SK-N-MC (cell line): Measurements from ENCODE around the gene SLC2A4.
A peak's percentile ranks its signal among the peaks of the same experiment; 100 is the strongest.

Experiments
- DNase-seq: peaks from one replicate; pipeline ENCODE4 v3.0.0-alpha.2; 2011; ENCODE audit warnings: low read depth, low spot score
- H3K27ac ChIP-seq: fragments of 200-600 bp; sonication (generic); 2 replicates; pipeline ENCODE4 v1.5.1; 2016; ENCODE audit warnings: mixed run types
- H3K36me3 ChIP-seq: fragments of 200-600 bp; sonication (generic); 2 replicates; pipeline ENCODE4 v1.6.1; 2017; ENCODE audit warnings: antibody characterized with exemption, low read length, mixed read lengths; ENCODE audit not compliant: insufficient read depth
- H3K4me3 ChIP-seq: fragments of 200-600 bp; sonication (generic); 2 replicates; pipeline ENCODE4 v1.5.1; 2016
- H3K9ac ChIP-seq: fragments of 200-600 bp; sonication (generic); 2 replicates; pipeline ENCODE4 v1.8.0; 2017; ENCODE audit warnings: mixed run types, mixed read lengths; ENCODE audit not compliant: insufficient read length
- H3K9me3 ChIP-seq: fragments of 200-600 bp; sonication (generic); 2 replicates; pipeline ENCODE4 v1.6.1; 2017; ENCODE audit warnings: low read depth, mild to moderate bottlenecking, antibody characterized with exemption, low read length, moderate library complexity, mixed read lengths
- EZH2 ChIP-seq: fragments of 200-600 bp; sonication (generic); IDR thresholded peaks from one replicate; pipeline ENCODE4 v1.6.1; 2017; ENCODE audit warnings: antibody characterized with exemption
- FOXP2 ChIP-seq: optimal IDR thresholded peaks from 2 replicates; pipeline ENCODE3; 2011; ENCODE audit warnings: mild to moderate bottlenecking, moderate library complexity; ENCODE audit not compliant: insufficient read depth; ENCODE audit errors: extremely low read length, control extremely low read depth
- POLR2AphosphoS5 ChIP-seq: IDR thresholded peaks from 2 replicates; pipeline ENCODE4 v1.6.1; 2012; ENCODE audit warnings: mild to moderate bottlenecking, low read depth, low read length, borderline replicate concordance

SLC2A4 gene

DNA sequence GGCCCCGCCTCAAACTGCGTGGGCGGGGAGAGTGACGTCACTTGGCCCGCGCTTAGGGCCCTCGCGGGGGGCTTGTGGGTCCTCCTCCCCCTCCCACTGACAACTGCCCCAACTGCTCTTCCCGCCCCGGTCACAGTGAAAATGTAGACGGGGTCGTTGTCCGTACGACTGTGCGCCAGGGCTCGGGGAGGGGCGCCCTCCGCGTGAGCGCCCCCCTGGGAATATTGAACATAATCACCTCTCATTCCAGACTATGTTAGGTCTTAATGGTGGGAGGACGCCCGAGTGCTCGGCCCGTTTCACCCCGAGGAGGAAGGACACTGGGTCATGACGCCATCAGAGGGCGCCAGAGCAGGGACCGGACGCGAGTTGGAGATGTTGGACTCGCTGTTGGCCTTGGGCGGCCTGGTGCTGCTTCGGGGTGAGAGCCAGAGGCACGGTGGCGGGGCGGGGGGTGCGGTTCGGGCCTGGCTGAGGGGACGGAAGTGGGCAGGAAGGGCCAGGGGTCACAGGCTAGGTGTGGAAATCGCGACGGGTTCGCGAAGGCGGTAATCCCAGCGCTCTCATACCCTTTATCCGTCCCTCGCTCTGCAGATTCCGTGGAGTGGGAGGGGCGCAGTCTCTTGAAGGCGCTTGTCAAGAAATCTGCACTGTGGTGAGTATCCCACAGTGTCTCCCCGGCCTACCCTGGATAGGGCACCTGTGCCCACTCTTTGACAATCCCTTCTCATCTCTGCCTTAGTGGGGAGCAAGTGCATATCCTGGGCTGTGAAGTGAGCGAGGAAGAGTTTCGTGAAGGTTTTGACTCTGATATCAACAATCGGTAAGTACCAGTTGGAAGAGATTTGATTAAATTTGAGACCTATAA lies 29.1 kb upstream of the SLC2A4 start, which contains the start of gene ELP5:
TSS of gene ELP5 (plus strand) at position 40 of the 868 bp plus-strand sequence. CDS start at position 376, 336 bp downstream.
- DNase-seq, result no peak
- peak within 1 kb of the TSS; percentile 96 for H3K9ac ChIP-seq
- peaks cover 15% of the 10 kb centered on the region for H3K36me3 ChIP-seq
- peak within 1 kb of the TSS; percentile 91 for H3K4me3 ChIP-seq
- no peak for TF ChIP-seq EZH2
- TF ChIP-seq FOXP2, result peak; percentile 17
- TF ChIP-seq POLR2AphosphoS5, result peak; percentile 43; the same call in 1 of the 2 replicates
- H3K9me3 ChIP-seq, result no peaks in the 10 kb centered on the region
- H3K27ac ChIP-seq, result peak within 1 kb of the TSS; percentile 93

- H3K27ac ChIP-seq, result peak overlapping the region; percentile 93; the same call in 1 of the 2 replicates
- no peak for TF ChIP-seq FOXP2
- no peak for TF ChIP-seq POLR2AphosphoS5
- no peak for TF ChIP-seq EZH2
- peak overlapping the region; percentile 90 for H3K9ac ChIP-seq
Observed at GRCh38 chr17:7253082-7253481, 28.4 kb upstream of the SLC2A4 start.

GRCh38 chr17:7254511-7254910 lies 27.0 kb upstream of the SLC2A4 start:
- Histone ChIP-seq H3K36me3 (peaks cover 27% of the 10 kb centered on the region), H3K9me3 (no peaks in the 10 kb centered on the region), H3K4me3 (no peak overlapping the region), H3K9ac (no peak overlapping the region), H3K27ac (no peak overlapping the region)
- DNase-seq, result no peak
- TF ChIP-seq EZH2 (no peak), POLR2AphosphoS5 (no peak), FOXP2 (no peak)

More at GRCh38 chr17:7253082-7253481, 28.4 kb upstream of the SLC2A4 start:
- peak overlapping the region; percentile 91 for H3K4me3 ChIP-seq
- H3K36me3 ChIP-seq, result peaks cover 15% of the 10 kb centered on the region
- no peaks in the 10 kb centered on the region for H3K9me3 ChIP-seq
- DNase-seq, result no peak

GRCh38 chr17:7256766-7257456 lies 24.6 kb upstream of the SLC2A4 start:
- Histone ChIP-seq H3K36me3 (peaks cover 32% of the 10 kb centered on the region), H3K4me3 (no peak overlapping the region), H3K27ac (no peak overlapping the region), H3K9ac (no peak overlapping the region), H3K9me3 (no peaks in the 10 kb centered on the region)
- no peak for DNase-seq
- TF ChIP-seq EZH2, result no peak
- no peak for TF ChIP-seq POLR2AphosphoS5
- no peak for TF ChIP-seq FOXP2

DNA sequence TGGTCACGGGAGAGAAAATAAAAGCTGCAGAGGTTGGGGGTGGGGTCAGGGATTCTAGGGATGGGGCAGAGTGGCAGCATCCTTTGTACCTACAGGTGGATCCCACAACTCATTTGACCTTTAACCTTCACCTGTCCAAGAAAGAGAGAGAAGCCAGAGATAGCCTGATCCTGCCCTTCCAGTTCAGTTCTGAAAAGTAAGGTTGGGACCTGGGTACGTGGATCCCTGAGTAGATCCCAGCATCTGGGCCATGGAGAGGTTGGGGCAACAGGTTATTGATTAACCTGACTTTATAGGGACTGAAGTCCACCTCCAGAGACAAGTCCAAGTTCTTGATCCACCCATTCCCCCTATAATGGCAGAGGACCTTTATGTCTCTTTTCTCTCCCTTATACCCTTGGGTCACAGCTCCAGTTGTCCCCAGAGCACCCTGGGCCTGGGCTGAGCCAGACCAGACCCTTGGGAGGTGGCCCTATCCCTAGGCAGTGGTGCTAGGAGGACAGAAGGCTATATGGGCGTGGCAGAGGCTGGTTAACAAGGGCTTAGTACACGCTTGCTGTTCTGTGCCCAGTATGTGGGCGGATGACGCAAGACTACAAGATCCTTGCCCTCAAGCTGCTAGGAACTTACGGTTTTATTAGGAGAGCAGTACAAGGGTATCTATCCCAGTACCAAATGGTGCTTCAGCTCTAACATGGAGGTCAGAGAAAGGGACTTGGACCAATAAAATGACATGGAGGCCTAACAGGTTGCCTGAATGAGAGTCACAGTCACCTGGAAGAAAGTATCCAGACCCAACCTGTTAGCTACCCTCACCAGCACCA lies 22.6 kb upstream of the SLC2A4 start:
- H3K36me3 ChIP-seq, result peaks cover 31% of the 10 kb centered on the region
- DNase-seq, result no peak
- peak overlapping the region; percentile 57 for H3K9ac ChIP-seq
- peak overlapping the region; percentile 84 for H3K27ac ChIP-seq
- H3K9me3 ChIP-seq, result no peaks in the 10 kb centered on the region
- H3K4me3 ChIP-seq, result no peak overlapping the region
- TF ChIP-seq FOXP2, result no peak
- no peak for TF ChIP-seq POLR2AphosphoS5
- no peak for TF ChIP-seq EZH2

GRCh38 chr17:7259555-7259889 lies 22.0 kb upstream of the SLC2A4 start:
- peak overlapping the region; percentile 84 for H3K27ac ChIP-seq
- no peaks in the 10 kb centered on the region for H3K9me3 ChIP-seq
- DNase-seq, result no peak
- peaks cover 25% of the 10 kb centered on the region for H3K36me3 ChIP-seq
- TF ChIP-seq EZH2, result no peak
- no peak for TF ChIP-seq FOXP2
- no peak for TF ChIP-seq POLR2AphosphoS5
- peak overlapping the region; percentile 57 for H3K9ac ChIP-seq
- no peak overlapping the region for H3K4me3 ChIP-seq

DNA sequence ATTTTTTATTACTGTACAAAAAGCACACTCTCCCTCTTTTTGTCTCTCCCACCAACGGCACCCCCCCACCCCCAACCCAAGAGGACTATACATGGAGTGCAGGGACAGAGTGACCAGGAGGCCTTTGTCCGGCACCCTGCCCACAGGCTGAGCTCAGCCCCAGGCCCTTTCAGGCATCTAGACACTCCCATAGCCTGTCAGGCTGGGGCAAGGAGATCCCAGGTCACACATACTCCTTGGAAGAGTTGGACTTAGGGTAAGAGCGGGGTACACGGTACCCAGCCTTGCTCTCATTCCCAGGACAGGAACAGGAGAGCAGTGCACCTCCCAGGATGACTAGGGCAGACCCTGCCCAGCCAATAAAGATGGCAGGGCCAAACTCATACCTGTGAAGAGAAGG lies 21.4 kb upstream of the SLC2A4 start:
- Histone ChIP-seq H3K4me3 (no peak overlapping the region), H3K9ac (no peak overlapping the region), H3K9me3 (no peaks in the 10 kb centered on the region), H3K36me3 (peaks cover 20% of the 10 kb centered on the region), H3K27ac (peak overlapping the region; percentile 84; the same call in 1 of the 2 replicates)
- no peak for TF ChIP-seq EZH2
- TF ChIP-seq FOXP2, result no peak
- no peak for TF ChIP-seq POLR2AphosphoS5
- DNase-seq, result no peak
